ENCODE results near the gene FABP1.

FABP1 gene

GRCh38 chr2:88097192-88097591 is 30.7 kb downstream of the FABP1 start:
- Histone ChIP-seq H3K27ac (replicated peaks; ENCODE audit: low read length) (no peak overlapping the region), H2AK5ac (ENCODE audit: low read depth, low read length) (no peak overlapping the region), H3K36me3 (replicated peaks in 1 of 2; ENCODE audit: control insufficient read depth in 2 of 2, insufficient read depth in 2 of 2, low read length in 2 of 2) (no peaks in the 10 kb centered on the region), H3K14ac (ENCODE audit: low read length) (no peak overlapping the region), H3K4me2 (ENCODE audit: insufficient read depth, low read length, poor library complexity, severe bottlenecking) (no peak overlapping the region), H2BK12ac (ENCODE audit: low read length) (no peak overlapping the region), H2BK15ac (ENCODE audit: low read length) (no peak overlapping the region), H3K23ac (ENCODE audit: low read depth, low read length, poor library complexity) (no peak overlapping the region), H2BK120ac (ENCODE audit: low read depth, low read length) (no peak overlapping the region), H3K4me3 (ENCODE audit: low read length in 2 of 2) (no peak overlapping the region), H4K8ac (ENCODE audit: low read depth, low read length) (no peak overlapping the region), H3K4me1 (ENCODE audit: control insufficient read depth in 2 of 2, insufficient read depth in 1 of 2, low read depth in 1 of 2, low read length in 2 of 2) (peaks cover 5 to 21% of the 10 kb centered on the region in 2 donors), H3K18ac (ENCODE audit: low read length) (no peak overlapping the region), H2AFZ (ENCODE audit: low read length) (no peak overlapping the region), H2BK5ac (ENCODE audit: low read length) (no peak overlapping the region), H3K9me3 (replicated peaks in 1 of 2; ENCODE audit: control insufficient read depth in 2 of 2, insufficient read depth in 1 of 2, low read depth in 1 of 2, low read length in 2 of 2) (no peaks in the 10 kb centered on the region), H3K79me1 (ENCODE audit: low read depth, low read length) (no peaks in the 10 kb centered on the region), H4K91ac (ENCODE audit: low read depth, low read length, poor library complexity) (no peak overlapping the region), H3K4ac (ENCODE audit: low read length) (no peak overlapping the region), H3K9ac (ENCODE audit: low read depth, low read length, poor library complexity) (no peak overlapping the region), H3K27me3 (ENCODE audit: control insufficient read depth in 3 of 3, insufficient read depth in 3 of 3, low read depth in 1 of 3, low read length in 3 of 3) (no peaks in the 10 kb centered on the region)
- no CpG with 5 or more reads among the region's 3 CpGs for WGBS, 2 donors (ENCODE audit: extremely low coverage in 2 of 2, insufficient read length in 2 of 2, insufficient replicate concordance in 1 of 2)
- no peak for DNase-seq (ENCODE audit: low spot score)

- Histone ChIP-seq H3K4ac (ENCODE audit: low read length) (no peak overlapping the region), H3K23ac (ENCODE audit: low read depth, low read length, poor library complexity) (no peak overlapping the region), H3K27me3 (ENCODE audit: control insufficient read depth in 3 of 3, insufficient read depth in 3 of 3, low read depth in 1 of 3, low read length in 3 of 3) (no peaks in the 10 kb centered on the region), H2BK15ac (ENCODE audit: low read length) (no peak overlapping the region), H3K27ac (replicated peaks; ENCODE audit: low read length) (no peak overlapping the region), H3K4me2 (ENCODE audit: insufficient read depth, low read length, poor library complexity, severe bottlenecking) (no peak overlapping the region), H2BK120ac (ENCODE audit: low read depth, low read length) (no peak overlapping the region), H3K4me1 (ENCODE audit: control insufficient read depth in 2 of 2, insufficient read depth in 1 of 2, low read depth in 1 of 2, low read length in 2 of 2) (peaks cover 5 to 21% of the 10 kb centered on the region in 2 donors), H2AK5ac (ENCODE audit: low read depth, low read length) (no peak overlapping the region), H3K9me3 (replicated peaks in 1 of 2; ENCODE audit: control insufficient read depth in 2 of 2, insufficient read depth in 1 of 2, low read depth in 1 of 2, low read length in 2 of 2) (no peaks in the 10 kb centered on the region), H2BK5ac (ENCODE audit: low read length) (no peak overlapping the region), H4K91ac (ENCODE audit: low read depth, low read length, poor library complexity) (no peak overlapping the region), H3K9ac (ENCODE audit: low read depth, low read length, poor library complexity) (no peak overlapping the region), H2BK12ac (ENCODE audit: low read length) (no peak overlapping the region), H3K18ac (ENCODE audit: low read length) (no peak overlapping the region), H3K79me1 (ENCODE audit: low read depth, low read length) (no peaks in the 10 kb centered on the region), H3K4me3 (ENCODE audit: low read length in 2 of 2) (no peak overlapping the region), H4K8ac (ENCODE audit: low read depth, low read length) (no peak overlapping the region), H3K14ac (ENCODE audit: low read length) (no peak overlapping the region), H3K36me3 (replicated peaks in 1 of 2; ENCODE audit: control insufficient read depth in 2 of 2, insufficient read depth in 2 of 2, low read length in 2 of 2) (no peaks in the 10 kb centered on the region), H2AFZ (ENCODE audit: low read length) (no peak overlapping the region)
- DNase-seq (ENCODE audit: low spot score): no peak
- no CpG with 5 or more reads among the region's 5 CpGs for WGBS, 2 donors (ENCODE audit: extremely low coverage in 2 of 2, insufficient read length in 2 of 2, insufficient replicate concordance in 1 of 2)
These were observed 31.2 kb downstream of the FABP1 start for GRCh38 chr2:88096708-88097107.

GRCh38 chr2:88095022-88095421 is 32.8 kb downstream of the FABP1 start:
- Histone ChIP-seq H3K4me2 (ENCODE audit: insufficient read depth, low read length, poor library complexity, severe bottlenecking) (no peak overlapping the region), H3K9me3 (replicated peaks in 1 of 2; ENCODE audit: control insufficient read depth in 2 of 2, insufficient read depth in 1 of 2, low read depth in 1 of 2, low read length in 2 of 2) (no peaks in the 10 kb centered on the region), H3K27ac (replicated peaks; ENCODE audit: low read length) (peak overlapping the region; percentile 31)

GRCh38 chr2:88092773-88093172 is 35.1 kb downstream of the FABP1 start:
- no peak overlapping the region for H3K23ac ChIP-seq (ENCODE audit: low read depth, low read length, poor library complexity)
- DNase-seq (ENCODE audit: low spot score): no peak
- no peak overlapping the region for H3K4me3 ChIP-seq (ENCODE audit: low read length in 2 of 2)
- no peaks in the 10 kb centered on the region for H3K79me1 ChIP-seq (ENCODE audit: low read depth, low read length)
- no peaks in the 10 kb centered on the region for H3K9me3 ChIP-seq (replicated peaks in 1 of 2; ENCODE audit: control insufficient read depth in 2 of 2, insufficient read depth in 1 of 2, low read depth in 1 of 2, low read length in 2 of 2)
- H3K18ac ChIP-seq (ENCODE audit: low read length): no peak overlapping the region
- H3K36me3 ChIP-seq (replicated peaks in 1 of 2; ENCODE audit: control insufficient read depth in 2 of 2, insufficient read depth in 2 of 2, low read length in 2 of 2): no peaks in the 10 kb centered on the region
- H4K91ac ChIP-seq (ENCODE audit: low read depth, low read length, poor library complexity): no peak overlapping the region
- no peaks in the 10 kb centered on the region for H3K27me3 ChIP-seq (ENCODE audit: control insufficient read depth in 3 of 3, insufficient read depth in 3 of 3, low read depth in 1 of 3, low read length in 3 of 3)
- no peak overlapping the region for H2BK12ac ChIP-seq (ENCODE audit: low read length)
- H2BK120ac ChIP-seq (ENCODE audit: low read depth, low read length): no peak overlapping the region
- no peak overlapping the region for H2BK15ac ChIP-seq (ENCODE audit: low read length)
- H3K4me1 ChIP-seq (ENCODE audit: control insufficient read depth in 2 of 2, insufficient read depth in 1 of 2, low read depth in 1 of 2, low read length in 2 of 2): peaks cover 5 to 19% of the 10 kb centered on the region in 2 donors
- H3K9ac ChIP-seq (ENCODE audit: low read depth, low read length, poor library complexity): no peak overlapping the region
- H2AFZ ChIP-seq (ENCODE audit: low read length): no peak overlapping the region
- no peak overlapping the region for H4K8ac ChIP-seq (ENCODE audit: low read depth, low read length)
- H3K27ac ChIP-seq (replicated peaks; ENCODE audit: low read length): no peak overlapping the region
- H3K4ac ChIP-seq (ENCODE audit: low read length): no peak overlapping the region
- H2BK5ac ChIP-seq (ENCODE audit: low read length): no peak overlapping the region
- H2AK5ac ChIP-seq (ENCODE audit: low read depth, low read length): no peak overlapping the region
- H3K14ac ChIP-seq (ENCODE audit: low read length): no peak overlapping the region
- no peak overlapping the region for H3K4me2 ChIP-seq (ENCODE audit: insufficient read depth, low read length, poor library complexity, severe bottlenecking)

More at GRCh38 chr2:88095022-88095421, 32.8 kb downstream of the FABP1 start:
- no peaks in the 10 kb centered on the region for H3K36me3 ChIP-seq (replicated peaks in 1 of 2; ENCODE audit: control insufficient read depth in 2 of 2, insufficient read depth in 2 of 2, low read length in 2 of 2)
- DNase-seq (ENCODE audit: low spot score): no peak
- H3K4me1 ChIP-seq (ENCODE audit: control insufficient read depth in 2 of 2, insufficient read depth in 1 of 2, low read depth in 1 of 2, low read length in 2 of 2): peaks cover 5 to 19% of the 10 kb centered on the region in 2 donors
- no CpG with 5 or more reads among the region's 3 CpGs for WGBS, 2 donors (ENCODE audit: extremely low coverage in 2 of 2, insufficient read length in 2 of 2, insufficient replicate concordance in 1 of 2)
- no peak overlapping the region for H2BK12ac ChIP-seq (ENCODE audit: low read length)
- H4K91ac ChIP-seq (ENCODE audit: low read depth, low read length, poor library complexity): no peak overlapping the region
- no peak overlapping the region for H3K4me3 ChIP-seq (ENCODE audit: low read length in 2 of 2)
- no peak overlapping the region for H3K9ac ChIP-seq (ENCODE audit: low read depth, low read length, poor library complexity)
- no peak overlapping the region for H2BK5ac ChIP-seq (ENCODE audit: low read length)
- no peak overlapping the region for H4K8ac ChIP-seq (ENCODE audit: low read depth, low read length)
- no peak overlapping the region for H3K23ac ChIP-seq (ENCODE audit: low read depth, low read length, poor library complexity)
- no peaks in the 10 kb centered on the region for H3K27me3 ChIP-seq (ENCODE audit: control insufficient read depth in 3 of 3, insufficient read depth in 3 of 3, low read depth in 1 of 3, low read length in 3 of 3)
- no peak overlapping the region for H3K14ac ChIP-seq (ENCODE audit: low read length)
- H2AK5ac ChIP-seq (ENCODE audit: low read depth, low read length): no peak overlapping the region
- no peak overlapping the region for H3K4ac ChIP-seq (ENCODE audit: low read length)
- H2BK120ac ChIP-seq (ENCODE audit: low read depth, low read length): no peak overlapping the region
- H2AFZ ChIP-seq (ENCODE audit: low read length): peak overlapping the region; percentile 26
- H3K18ac ChIP-seq (ENCODE audit: low read length): peak overlapping the region; percentile 82
- H2BK15ac ChIP-seq (ENCODE audit: low read length): no peak overlapping the region
- no peaks in the 10 kb centered on the region for H3K79me1 ChIP-seq (ENCODE audit: low read depth, low read length)

Data from neuronal stem cell (in vitro differentiated cells).